Measurements from ENCODE around the gene HMX1. TPM values are rescaled to one million over a fixed set of nuclear protein-coding genes. Genes with fewer than 3 reads are reported as not detected.

HMX1 gene
- total and polyA plus RNA-seq, 10 of the 15 experiments (the other 5 are each of a cell fraction or from before 2014, with no cell fraction given) = not detected

DNA sequence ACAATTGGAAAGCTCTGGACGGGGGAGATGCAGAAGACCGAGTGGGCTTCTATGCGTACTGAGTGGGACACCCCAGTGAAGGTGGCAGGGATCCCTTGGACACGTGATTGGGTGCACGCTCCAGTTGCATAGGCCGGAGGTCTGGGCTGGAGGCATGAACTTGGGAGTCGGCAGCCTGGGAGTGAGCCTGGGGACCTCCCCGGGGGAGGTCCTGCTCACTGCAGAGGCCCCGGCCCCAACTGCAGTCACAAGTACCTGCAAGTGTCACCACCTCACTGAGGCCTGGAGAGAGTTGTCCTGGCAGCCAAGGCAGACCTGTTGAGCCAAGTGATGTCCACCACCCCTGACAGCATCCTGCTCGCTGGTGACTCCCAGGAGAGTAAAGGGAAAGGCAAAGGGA, 49.3 kb upstream of the HMX1 start:
- Histone ChIP-seq H2AFZ (ENCODE audit: control insufficient read depth, low read depth, low read length) (no peak overlapping the region), H3K27ac (ENCODE audit: control insufficient read depth, insufficient read depth) (no peak overlapping the region), H3K36me3 (ENCODE audit: control insufficient read depth in 2 of 2, insufficient read depth in 2 of 2, low read length in 1 of 2) (no peaks in the 10 kb centered on the region), H3K9ac (ENCODE audit: control insufficient read depth, insufficient read depth, low read length) (no peak overlapping the region), H3K4me1 (ENCODE audit: control insufficient read depth, insufficient read depth, low read length) (no peaks in the 10 kb centered on the region), H3K79me2 (ENCODE audit: control insufficient read depth, insufficient read depth, low read length) (no peaks in the 10 kb centered on the region), H3K4me2 (ENCODE audit: control insufficient read depth, insufficient read depth) (no peak overlapping the region), H3K27me3 (replicated peaks in 1 of 2; ENCODE audit: control insufficient read depth in 2 of 2, insufficient read depth in 2 of 2, low read length in 1 of 2) (no peaks in the 10 kb centered on the region), H3K9me3 (replicated peaks; ENCODE audit: control insufficient read depth, insufficient read depth, low read length) (no peaks in the 10 kb centered on the region; the same call in 2 of the 3 replicates), H4K20me1 (ENCODE audit: control insufficient read depth, insufficient read depth) (no peaks in the 10 kb centered on the region), H3K4me3 (no peak overlapping the region)
- in situ Hi-C loops (cut with MboI) = loop anchor here (10.0 kb wide), 1 partner anchor 306 kb away; no protein-coding TSS in a partner anchor
- intact Hi-C loops (cut with micrococcal nuclease; ENCODE audit: unreplicated experiment) = no loop called here
- FAIRE-seq = no peak
- ATAC-seq = no peak
- no peak for TF ChIP-seq SUZ12 (IDR thresholded peaks at IDR 0.05; ENCODE audit: unreplicated experiment)
- no peak for TF ChIP-seq HCFC1 (IDR thresholded peaks at IDR 0.05; ENCODE audit: low read length)
- DNase-seq (ENCODE audit: low read depth, low spot score) = no peak
- BruUV-seq (replicated peaks) = no TSS peak
- ChIA-PET RAD21 (ENCODE audit: unreplicated experiment) (no interaction called here), CTCF (interaction anchor here (1.3 kb wide), 1 partner anchor 314 kb away, joined by 5 read pairs; no protein-coding TSS in a partner anchor), SMC1A (ENCODE audit: uncharacterized antibody, unreplicated experiment) (no interaction called here), POLR2A (no interaction called here)
- 8% methylated on average over 10 of the region's 10 CpGs for WGBS (ENCODE audit: insufficient coverage, insufficient replicate concordance, low lambda C conversion rate, missing lambda C conversion rate)

GRCh38 chr4:8920289-8920965, 48.8 kb upstream of the HMX1 start:
- WGBS (ENCODE audit: insufficient coverage, insufficient replicate concordance, low lambda C conversion rate, missing lambda C conversion rate) = 15% methylated on average over 14 of the region's 14 CpGs
- Histone ChIP-seq H3K4me2 (ENCODE audit: control insufficient read depth, insufficient read depth) (no peak overlapping the region), H3K9me3 (replicated peaks; ENCODE audit: control insufficient read depth, insufficient read depth, low read length) (no peaks in the 10 kb centered on the region; the same call in 2 of the 3 replicates), H4K20me1 (ENCODE audit: control insufficient read depth, insufficient read depth) (no peaks in the 10 kb centered on the region), H3K36me3 (ENCODE audit: control insufficient read depth in 2 of 2, insufficient read depth in 2 of 2, low read length in 1 of 2) (no peaks in the 10 kb centered on the region), H3K27ac (ENCODE audit: control insufficient read depth, insufficient read depth) (no peak overlapping the region), H3K79me2 (ENCODE audit: control insufficient read depth, insufficient read depth, low read length) (no peaks in the 10 kb centered on the region), H3K4me1 (ENCODE audit: control insufficient read depth, insufficient read depth, low read length) (no peaks in the 10 kb centered on the region), H3K27me3 (replicated peaks in 1 of 2; ENCODE audit: control insufficient read depth in 2 of 2, insufficient read depth in 2 of 2, low read length in 1 of 2) (no peaks in the 10 kb centered on the region), H3K9ac (ENCODE audit: control insufficient read depth, insufficient read depth, low read length) (no peak overlapping the region), H3K4me3 (no peak overlapping the region), H2AFZ (ENCODE audit: control insufficient read depth, low read depth, low read length) (no peak overlapping the region)
- CTCF ChIA-PET = interaction anchor here (1.3 kb wide), 1 partner anchor 313 kb away, joined by 5 read pairs; no protein-coding TSS in a partner anchor
- FAIRE-seq = no peak
- DNase-seq (ENCODE audit: low read depth, low spot score) = no peak
- SMC1A ChIA-PET (ENCODE audit: uncharacterized antibody, unreplicated experiment) = no interaction called here
- intact Hi-C loops (cut with micrococcal nuclease; ENCODE audit: unreplicated experiment) = no loop called here
- in situ Hi-C loops (cut with MboI) = loop anchor here (10.0 kb wide), 1 partner anchor 306 kb away; no protein-coding TSS in a partner anchor
- POLR2A ChIA-PET = no interaction called here
- no peak for ATAC-seq
- RAD21 ChIA-PET (ENCODE audit: unreplicated experiment) = no interaction called here
- no TSS peak for BruUV-seq (replicated peaks)
- TF ChIP-seq ATF7 (IDR thresholded peaks at IDR 0.05; ENCODE audit: low read depth) (no peak), CREB1 (IDR thresholded peaks at IDR 0.05; ENCODE audit: low read depth) (no peak), ZNF217 (IDR thresholded peaks at IDR 0.05) (no peak), EZH2 (IDR thresholded peaks at IDR 0.05; ENCODE audit: borderline replicate concordance, control insufficient read depth, low read depth, low read length) (no peak), CBX3 (IDR thresholded peaks at IDR 0.05; ENCODE audit: borderline replicate concordance, low read depth) (no peak), SP1 (IDR thresholded peaks at IDR 0.05; ENCODE audit: low read depth, low read length) (no peak), ZBED1 (IDR thresholded peaks at IDR 0.05; ENCODE audit: borderline replicate concordance) (no peak), USF1 (IDR thresholded peaks at IDR 0.05; ENCODE audit: borderline replicate concordance, extremely low read length, insufficient read depth, low read depth, low read length) (no peak), SUZ12 (IDR thresholded peaks at IDR 0.05; ENCODE audit: unreplicated experiment) (no peak), SUPT20H (IDR thresholded peaks at IDR 0.05; ENCODE audit: borderline replicate concordance, control insufficient read depth, low read depth, low read length) (no peak), IRF5 (IDR thresholded peaks at IDR 0.05; ENCODE audit: borderline replicate concordance) (no peak), KLF5 (IDR thresholded peaks at IDR 0.05; ENCODE audit: partially characterized antibody) (no peak), GABPA (IDR thresholded peaks at IDR 0.05; ENCODE audit: low read depth) (no peak), STAT1 (conservative IDR thresholded peaks at IDR 0.05) (no peak)
